Bronchial epithelial cell (primary cell): ENCODE results near the gene COL17A1. TPM values are rescaled to one million over a fixed set of nuclear protein-coding genes. Genes with fewer than 3 reads are reported as not detected.
A peak's percentile ranks its signal among the peaks of the same experiment; 100 is the strongest.

Experiments
- DNase-seq: peaks from one replicate; pipeline ENCODE4 v3.0.0-alpha.2; 2010; ENCODE audit warnings: low read depth
- FAIRE-seq: peaks from 2 replicates; lab custom pipeline; 2011; peaks lifted over from hg19 to GRCh38; lab: Jason Lieb, UNC
- H3K27me3 ChIP-seq: 2 replicates; pipeline ENCODE4 v1.5.1; 2011; ENCODE audit warnings: low read length; ENCODE audit not compliant: control insufficient read depth, insufficient read depth
- H3K36me3 ChIP-seq: 2 replicates; pipeline ENCODE4 v1.5.1; 2011; ENCODE audit warnings: low read length; ENCODE audit not compliant: control insufficient read depth, insufficient read depth
- H3K4me3 ChIP-seq: 2 replicates; pipeline ENCODE4 v1.5.1; 2011; ENCODE audit warnings: mild to moderate bottlenecking, low read depth, low read length, control low read depth
- total RNA-seq: library from RNA; depleted of rRNA; stranded (reverse); fragments of >200 nt; gene quantifications from 2 replicates; pipeline ENCODE4 v1.2.1, GENCODE V29; 2014
- TF ChIP-seq, protein P1 (sequence below): IDR thresholded peaks from 2 replicates; pipeline ENCODE4 v1.5.1; 2011; ENCODE audit warnings: mild to moderate bottlenecking, moderate library complexity, low read length, control low read depth, inconsistent platforms; ENCODE audit not compliant: insufficient read depth, severe bottlenecking

The COL17A1 gene
- total RNA-seq, 1 donor from 2014 or later = 594 TPM

DNA sequence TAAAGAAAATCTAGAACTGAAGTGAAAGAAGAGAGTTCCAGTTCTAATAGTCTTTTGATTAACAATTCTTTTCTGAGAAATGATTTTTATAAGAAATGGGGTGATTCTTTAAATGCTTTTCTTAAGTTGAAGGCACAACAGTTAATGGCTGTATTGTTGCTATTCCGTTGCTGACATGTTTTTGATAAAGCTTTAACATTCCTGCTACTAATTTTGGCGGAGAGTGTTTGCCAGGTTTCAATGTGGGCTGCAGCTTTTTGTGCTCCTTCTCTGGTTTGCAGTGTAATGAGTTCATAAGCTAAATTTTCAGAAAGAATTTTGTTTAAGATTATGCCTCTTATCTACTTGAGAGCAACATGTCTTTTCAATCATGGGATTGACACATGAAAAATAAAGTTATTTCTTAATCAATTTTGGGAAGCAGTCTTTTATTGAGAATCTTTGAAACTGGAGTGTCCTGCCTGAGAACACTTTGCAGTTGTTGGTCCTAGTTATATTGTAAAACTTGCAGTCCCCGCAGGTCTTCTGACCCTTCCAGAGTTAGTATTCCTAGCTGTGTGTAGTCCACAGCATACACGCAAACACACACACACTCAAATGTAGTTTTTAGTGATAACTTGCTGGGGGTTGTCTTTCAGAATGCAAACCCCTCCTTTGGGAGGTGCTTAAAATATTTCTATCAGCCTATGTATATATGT lies 56.7 kb downstream of the COL17A1 start:
- DNase-seq (no peak), FAIRE-seq (no peak)
- H3K36me3 ChIP-seq = peaks cover 18% of the 10 kb centered on the region
- TF ChIP-seq, protein P1, sequence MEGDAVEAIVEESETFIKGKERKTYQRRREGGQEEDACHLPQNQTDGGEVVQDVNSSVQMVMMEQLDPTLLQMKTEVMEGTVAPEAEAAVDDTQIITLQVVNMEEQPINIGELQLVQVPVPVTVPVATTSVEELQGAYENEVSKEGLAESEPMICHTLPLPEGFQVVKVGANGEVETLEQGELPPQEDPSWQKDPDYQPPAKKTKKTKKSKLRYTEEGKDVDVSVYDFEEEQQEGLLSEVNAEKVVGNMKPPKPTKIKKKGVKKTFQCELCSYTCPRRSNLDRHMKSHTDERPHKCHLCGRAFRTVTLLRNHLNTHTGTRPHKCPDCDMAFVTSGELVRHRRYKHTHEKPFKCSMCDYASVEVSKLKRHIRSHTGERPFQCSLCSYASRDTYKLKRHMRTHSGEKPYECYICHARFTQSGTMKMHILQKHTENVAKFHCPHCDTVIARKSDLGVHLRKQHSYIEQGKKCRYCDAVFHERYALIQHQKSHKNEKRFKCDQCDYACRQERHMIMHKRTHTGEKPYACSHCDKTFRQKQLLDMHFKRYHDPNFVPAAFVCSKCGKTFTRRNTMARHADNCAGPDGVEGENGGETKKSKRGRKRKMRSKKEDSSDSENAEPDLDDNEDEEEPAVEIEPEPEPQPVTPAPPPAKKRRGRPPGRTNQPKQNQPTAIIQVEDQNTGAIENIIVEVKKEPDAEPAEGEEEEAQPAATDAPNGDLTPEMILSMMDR = no peak
- no peak overlapping the region for H3K4me3 ChIP-seq
- H3K27me3 ChIP-seq = no peaks in the 10 kb centered on the region

- TF ChIP-seq, protein P1 = peak; percentile 60
- no peaks in the 10 kb centered on the region for H3K27me3 ChIP-seq
- DNase-seq (peak; percentile 55), FAIRE-seq (no peak)
- H3K4me3 ChIP-seq = no peak overlapping the region
- peaks cover 10% of the 10 kb centered on the region for H3K36me3 ChIP-seq
These were observed 57.5 kb downstream of the COL17A1 start for GRCh38 chr10:104028146-104028545.

DNA sequence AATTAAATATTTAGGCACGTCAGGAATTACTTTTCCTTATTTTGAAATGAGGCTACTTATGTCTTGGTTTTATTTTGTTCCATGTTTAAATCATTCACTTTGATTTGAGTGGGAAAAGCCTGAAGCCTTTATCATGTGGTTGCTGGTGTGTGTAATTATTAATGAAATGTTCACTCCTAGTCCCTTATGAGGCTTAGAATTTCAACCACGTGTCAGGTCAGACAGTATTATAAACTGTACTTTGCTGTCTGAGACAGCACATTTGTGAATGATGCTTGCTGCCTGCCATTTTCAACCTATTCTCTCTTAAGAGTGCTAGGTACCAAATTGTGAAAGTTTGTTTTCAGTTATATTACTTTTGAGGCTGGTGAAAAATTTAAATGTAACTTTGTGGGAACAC lies 58.9 kb downstream of the COL17A1 start:
- Histone ChIP-seq H3K4me3 (no peak overlapping the region), H3K27me3 (no peaks in the 10 kb centered on the region), H3K36me3 (peaks cover 9% of the 10 kb centered on the region)
- TF ChIP-seq, protein P1 = no peak
- FAIRE-seq (no peak), DNase-seq (no peak)

- DNase-seq (no peak), FAIRE-seq (no peak)
- H3K27me3 ChIP-seq = no peaks in the 10 kb centered on the region
- TF ChIP-seq, protein P1 = no peak
- H3K4me3 ChIP-seq = no peak overlapping the region
- H3K36me3 ChIP-seq = peaks cover 12% of the 10 kb centered on the region
These were observed 60.2 kb downstream of the COL17A1 start for GRCh38 chr10:104025524-104025923.

DNA sequence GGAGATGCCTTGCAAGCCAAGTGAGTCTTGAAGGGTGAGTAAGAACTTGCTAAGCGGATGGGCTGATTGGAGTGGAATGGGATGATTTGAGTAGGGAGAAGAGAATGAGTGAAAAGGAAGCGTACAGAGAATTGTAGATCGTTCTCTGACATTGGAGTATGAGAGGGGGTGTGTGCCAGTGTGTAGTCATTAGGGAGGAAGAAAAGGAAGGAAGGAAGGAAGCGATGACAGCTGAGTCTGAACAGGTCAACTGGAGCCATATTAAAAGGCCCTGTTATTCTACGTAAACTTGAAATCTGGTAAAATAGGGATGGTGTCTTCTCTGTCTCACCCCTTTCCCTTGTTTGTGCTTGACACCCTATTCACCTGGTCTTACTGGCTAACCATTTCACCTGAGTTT lies 63.7 kb downstream of the COL17A1 start:
- no peak overlapping the region for H3K4me3 ChIP-seq
- FAIRE-seq (no peak), DNase-seq (no peak)
- no peaks in the 10 kb centered on the region for H3K27me3 ChIP-seq
- TF ChIP-seq, protein P1 = no peak
- H3K36me3 ChIP-seq = peaks cover 23% of the 10 kb centered on the region

DNA sequence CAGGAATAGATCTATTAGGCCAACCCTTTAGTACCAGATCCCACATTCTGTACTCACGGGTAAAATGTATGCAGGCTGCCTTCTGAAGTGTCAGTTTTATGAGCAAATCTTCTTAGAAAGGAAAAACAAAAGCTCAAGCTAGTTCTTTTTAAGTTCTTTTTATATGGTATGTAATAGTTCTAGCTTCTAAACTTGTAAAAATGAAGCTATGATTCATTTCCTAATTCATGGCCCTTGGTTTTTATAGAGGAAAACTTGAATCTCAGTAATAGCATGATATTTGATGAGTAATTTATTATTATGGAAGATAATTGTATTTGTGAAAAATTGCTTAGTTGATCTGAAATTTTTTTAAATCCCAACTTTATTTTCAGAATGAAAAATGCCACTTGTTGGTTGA lies 64.4 kb downstream of the COL17A1 start:
- H3K36me3 ChIP-seq = peaks cover 23% of the 10 kb centered on the region

More for the DNA sequence above, 64.4 kb downstream of the COL17A1 start:
- FAIRE-seq = no peak
- Histone ChIP-seq H3K4me3 (no peak overlapping the region), H3K27me3 (no peaks in the 10 kb centered on the region)
- TF ChIP-seq, protein P1 = no peak
- no peak for DNase-seq
